ENCODE data around the gene RGL3. TPM values are rescaled to one million over a fixed set of nuclear protein-coding genes. Genes with fewer than 3 reads are reported as not detected.
A peak's percentile ranks its signal among the peaks of the same experiment; 100 is the strongest.

RGL3 gene
- total and polyA plus RNA-seq, 9 of the 15 experiments (the other 6 are each of a cell fraction or from before 2014, with no cell fraction given), result 0.12 to 0.61 (median 0.32) TPM; not detected in 4

DNA sequence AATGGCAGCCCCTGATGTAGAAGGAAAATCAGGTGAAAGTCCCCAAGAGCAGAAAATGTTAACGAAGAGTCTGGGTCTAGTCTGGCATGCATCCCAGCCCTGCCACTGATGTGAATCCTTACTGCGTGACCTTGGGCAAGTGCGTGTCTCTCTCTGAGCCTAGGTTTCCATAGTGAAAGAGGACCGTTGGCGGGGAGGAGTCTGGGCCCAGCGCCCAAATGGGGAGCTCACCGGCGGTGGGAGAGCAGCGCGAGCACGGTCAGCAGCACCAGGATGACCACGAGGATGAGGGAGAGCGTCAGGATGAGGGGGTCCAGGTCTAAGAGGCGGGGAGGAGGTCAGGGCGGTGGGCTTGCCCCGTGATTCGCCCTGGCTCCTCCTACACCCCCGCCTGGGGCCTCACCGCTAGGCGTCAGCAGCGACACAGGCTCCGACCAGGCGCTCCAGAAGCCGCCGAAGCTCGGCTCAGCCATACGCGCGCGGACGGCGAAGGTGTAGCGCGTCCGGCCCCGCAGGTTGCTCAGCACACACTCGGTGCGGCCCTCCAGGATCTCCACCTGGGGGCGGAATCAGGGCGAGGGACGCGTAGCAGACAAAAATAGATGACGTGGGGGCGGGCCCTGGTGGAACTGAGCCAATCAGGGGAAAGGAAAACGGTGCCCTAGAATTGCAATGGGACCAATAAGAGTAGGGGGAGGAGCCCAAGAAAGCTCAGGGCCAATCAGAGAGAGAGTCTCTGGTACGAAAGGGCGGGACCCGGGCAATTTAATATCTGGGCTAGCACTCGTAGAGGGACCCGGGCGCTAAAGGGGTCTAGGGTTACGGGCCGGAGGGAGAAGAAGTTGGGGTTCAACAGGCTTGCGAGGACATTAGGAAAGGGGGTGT lies 38.2 kb downstream of the RGL3 start:
- ATAC-seq, result no peak
- 97% methylated on average over 21 of the region's 54 CpGs for WGBS (ENCODE audit: insufficient coverage, low coverage, missing lambda C conversion rate)
- BruUV-seq (replicated peaks), result no TSS peak
- TF ChIP-seq, protein P1, sequence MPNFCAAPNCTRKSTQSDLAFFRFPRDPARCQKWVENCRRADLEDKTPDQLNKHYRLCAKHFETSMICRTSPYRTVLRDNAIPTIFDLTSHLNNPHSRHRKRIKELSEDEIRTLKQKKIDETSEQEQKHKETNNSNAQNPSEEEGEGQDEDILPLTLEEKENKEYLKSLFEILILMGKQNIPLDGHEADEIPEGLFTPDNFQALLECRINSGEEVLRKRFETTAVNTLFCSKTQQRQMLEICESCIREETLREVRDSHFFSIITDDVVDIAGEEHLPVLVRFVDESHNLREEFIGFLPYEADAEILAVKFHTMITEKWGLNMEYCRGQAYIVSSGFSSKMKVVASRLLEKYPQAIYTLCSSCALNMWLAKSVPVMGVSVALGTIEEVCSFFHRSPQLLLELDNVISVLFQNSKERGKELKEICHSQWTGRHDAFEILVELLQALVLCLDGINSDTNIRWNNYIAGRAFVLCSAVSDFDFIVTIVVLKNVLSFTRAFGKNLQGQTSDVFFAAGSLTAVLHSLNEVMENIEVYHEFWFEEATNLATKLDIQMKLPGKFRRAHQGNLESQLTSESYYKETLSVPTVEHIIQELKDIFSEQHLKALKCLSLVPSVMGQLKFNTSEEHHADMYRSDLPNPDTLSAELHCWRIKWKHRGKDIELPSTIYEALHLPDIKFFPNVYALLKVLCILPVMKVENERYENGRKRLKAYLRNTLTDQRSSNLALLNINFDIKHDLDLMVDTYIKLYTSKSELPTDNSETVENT (CRISPR knock-in tag; IDR thresholded peaks at IDR 0.05), result 0 out of 2 replicates have a peak, but pooled peaks have one; percentile 25
- TF ChIP-seq ETV6 (IDR thresholded peaks at IDR 0.05; ENCODE audit: borderline replicate concordance in 1 of 2, low read depth in 2 of 2, low read length in 1 of 2), result no peak
- TF ChIP-seq ETV6 (CRISPR knock-in tag; IDR thresholded peaks at IDR 0.05; ENCODE audit: borderline replicate concordance), result no peak
- TF ChIP-seq KLF10 (CRISPR knock-in tag; IDR thresholded peaks at IDR 0.05), result no peak
- TF ChIP-seq E2F3 (CRISPR knock-in tag; IDR thresholded peaks at IDR 0.05), result no peak
- no peak for TF ChIP-seq ZNF431 (CRISPR knock-in tag; IDR thresholded peaks at IDR 0.05)
- TF ChIP-seq ZC3H8 (IDR thresholded peaks at IDR 0.05), result no peak
- TF ChIP-seq, protein P2, sequence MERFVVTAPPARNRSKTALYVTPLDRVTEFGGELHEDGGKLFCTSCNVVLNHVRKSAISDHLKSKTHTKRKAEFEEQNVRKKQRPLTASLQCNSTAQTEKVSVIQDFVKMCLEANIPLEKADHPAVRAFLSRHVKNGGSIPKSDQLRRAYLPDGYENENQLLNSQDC (CRISPR knock-in tag; IDR thresholded peaks at IDR 0.05), result no peak
- TF ChIP-seq RBFOX2 (IDR thresholded peaks at IDR 0.05; ENCODE audit: low read depth, low read length), result peak; percentile 41; the same call in 1 of the 2 replicates
- no peak for TF ChIP-seq DACH1 (IDR thresholded peaks at IDR 0.05; ENCODE audit: partially characterized antibody)
- TF ChIP-seq NFYB (IDR thresholded peaks at IDR 0.05; ENCODE audit: extremely low read depth, insufficient read length), result peak; percentile 21
- TF ChIP-seq TRIM24 (IDR thresholded peaks at IDR 0.05), result no peak
- TF ChIP-seq ZNF263 (CRISPR knock-in tag; IDR thresholded peaks at IDR 0.05; ENCODE audit: borderline replicate concordance), result peak; percentile 51
- no peak for TF ChIP-seq CCNT2 (IDR thresholded peaks at IDR 0.05; ENCODE audit: borderline replicate concordance, extremely low read depth, insufficient read length, low read depth, low read length)
- no peak for TF ChIP-seq PRPF4 (IDR thresholded peaks at IDR 0.05; ENCODE audit: insufficient read depth, low read depth, low read length, poor library complexity, severe bottlenecking)
- no peak for TF ChIP-seq KHSRP (IDR thresholded peaks at IDR 0.05)
- TF ChIP-seq, protein P3, sequence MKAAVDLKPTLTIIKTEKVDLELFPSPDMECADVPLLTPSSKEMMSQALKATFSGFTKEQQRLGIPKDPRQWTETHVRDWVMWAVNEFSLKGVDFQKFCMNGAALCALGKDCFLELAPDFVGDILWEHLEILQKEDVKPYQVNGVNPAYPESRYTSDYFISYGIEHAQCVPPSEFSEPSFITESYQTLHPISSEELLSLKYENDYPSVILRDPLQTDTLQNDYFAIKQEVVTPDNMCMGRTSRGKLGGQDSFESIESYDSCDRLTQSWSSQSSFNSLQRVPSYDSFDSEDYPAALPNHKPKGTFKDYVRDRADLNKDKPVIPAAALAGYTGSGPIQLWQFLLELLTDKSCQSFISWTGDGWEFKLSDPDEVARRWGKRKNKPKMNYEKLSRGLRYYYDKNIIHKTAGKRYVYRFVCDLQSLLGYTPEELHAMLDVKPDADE (conservative IDR thresholded peaks at IDR 0.05; ENCODE audit: control insufficient read depth, low read depth, low read length), result 0 out of 2 replicates have a peak, but pooled peaks have one; percentile 26
- no peak for TF ChIP-seq ZNF551 (CRISPR knock-in tag; IDR thresholded peaks at IDR 0.05)

More for the DNA sequence above, 38.2 kb downstream of the RGL3 start:
- intact Hi-C loops (cut with micrococcal nuclease) (loop anchor here (5.0 kb wide), 2 partner anchors 89 to 101 kb away; partner anchors contain the start of gene ELAVL3), in situ Hi-C loops (cut with MboI) (no loop called here)
- H3K27me3 ChIP-seq (ENCODE audit: control insufficient read depth in 2 of 2, insufficient read depth in 2 of 2, low read length in 2 of 2), result no peaks in the 10 kb centered on the region
- H2AFZ ChIP-seq (ENCODE audit: low read depth, low read length), result no peak overlapping the region
- H4K20me1 ChIP-seq (replicated peaks; ENCODE audit: control insufficient read depth, insufficient read depth, low read length), result no peaks in the 10 kb centered on the region; the same call in 1 of the 2 replicates
- ChIA-PET CTCF (ENCODE audit: low intra/inter-chr PET ratio) (interaction anchor here (0.5 kb wide), 1 partner anchor 1413 kb away, joined by 4 read pairs; no protein-coding TSS in a partner anchor), POLR2A (interaction anchor here (0.5 to 0.6 kb wide), 2 partner anchors 445 to 1114 kb away, joined by 3 to 4 read pairs; no protein-coding TSS in a partner anchor)
- peaks cover 44% of the 10 kb centered on the region for H3K36me3 ChIP-seq (ENCODE audit: control insufficient read depth, insufficient read depth, low read length)
- no peak overlapping the region for H3K4me3 ChIP-seq
- peak in 3 of 4 experiments; percentile 61 to 65 (median 61) for DNase-seq (ENCODE audit: extremely low read depth in 1 of 4, low spot score in 3 of 4)
- H3K4me2 ChIP-seq (ENCODE audit: insufficient read depth, low read length), result no peak overlapping the region
- no peak overlapping the region for H3K9ac ChIP-seq (ENCODE audit: insufficient read depth in 1 of 2, low read depth in 2 of 2, low read length in 2 of 2)
- H3K9me3 ChIP-seq (replicated peaks; ENCODE audit: control insufficient read depth, insufficient read depth, low read depth, low read length), result no peaks in the 10 kb centered on the region
- H3K4me1 ChIP-seq (replicated peaks in 1 of 2; ENCODE audit: control insufficient read depth in 2 of 2, insufficient read depth in 2 of 2, low read length in 2 of 2), result peaks cover 16 to 57% of the 10 kb centered on the region in 2 experiments
- FAIRE-seq, result no peak
- H3K79me2 ChIP-seq (ENCODE audit: control insufficient read depth, insufficient read depth, low read length), result peaks cover 16% of the 10 kb centered on the region; the same call in 2 of the 3 replicates
- peaks cover 3% of the 10 kb centered on the region for H3K9me1 ChIP-seq (ENCODE audit: control insufficient read depth, insufficient read depth, low read length)
- no peak overlapping the region for H3K27ac ChIP-seq (ENCODE audit: extremely low read depth, low read depth, low read length)
